ENCODE results near the gene FXYD4.
A peak's percentile ranks its signal among the peaks of the same experiment; 100 is the strongest.
"Not testable (repeated sequence)": the region's sequence is repeated elsewhere in the genome, so short reads cannot be mapped to it uniquely, and the experiment has no call there.

Gene FXYD4, protein sequence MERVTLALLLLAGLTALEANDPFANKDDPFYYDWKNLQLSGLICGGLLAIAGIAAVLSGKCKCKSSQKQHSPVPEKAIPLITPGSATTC

DNA sequence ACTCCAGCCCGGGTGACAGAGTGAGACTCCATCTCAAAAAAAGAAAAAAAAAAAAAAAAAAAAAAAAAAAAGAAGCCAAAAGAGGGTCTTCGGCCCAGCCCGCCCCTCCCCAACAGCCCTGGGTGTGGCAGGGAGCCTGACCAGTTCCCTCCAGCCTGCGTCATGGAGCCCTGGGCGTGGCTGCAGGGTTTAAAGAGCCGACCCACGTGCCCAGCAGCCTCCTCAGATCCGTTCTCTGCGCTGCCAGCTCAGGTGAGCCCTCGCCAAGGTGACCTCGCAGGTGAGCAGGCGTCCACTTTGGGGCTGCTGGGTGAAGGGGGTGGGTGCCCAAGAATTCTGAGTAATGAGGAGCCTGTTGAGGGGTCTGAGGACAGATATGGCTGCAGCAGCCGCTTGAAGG, at the start of gene FXYD4:
Gene FXYD4, plus strand, starts transcription at position 219 of the 400 bp plus-strand sequence. CDS start 2,111 bp downstream, outside the sequence.
- no peak within 1 kb of the TSS for H3K4me3 ChIP-seq (ENCODE audit: low read length)
- no peak for DNase-seq (ENCODE audit: low read depth)
- TF ChIP-seq, protein P1, sequence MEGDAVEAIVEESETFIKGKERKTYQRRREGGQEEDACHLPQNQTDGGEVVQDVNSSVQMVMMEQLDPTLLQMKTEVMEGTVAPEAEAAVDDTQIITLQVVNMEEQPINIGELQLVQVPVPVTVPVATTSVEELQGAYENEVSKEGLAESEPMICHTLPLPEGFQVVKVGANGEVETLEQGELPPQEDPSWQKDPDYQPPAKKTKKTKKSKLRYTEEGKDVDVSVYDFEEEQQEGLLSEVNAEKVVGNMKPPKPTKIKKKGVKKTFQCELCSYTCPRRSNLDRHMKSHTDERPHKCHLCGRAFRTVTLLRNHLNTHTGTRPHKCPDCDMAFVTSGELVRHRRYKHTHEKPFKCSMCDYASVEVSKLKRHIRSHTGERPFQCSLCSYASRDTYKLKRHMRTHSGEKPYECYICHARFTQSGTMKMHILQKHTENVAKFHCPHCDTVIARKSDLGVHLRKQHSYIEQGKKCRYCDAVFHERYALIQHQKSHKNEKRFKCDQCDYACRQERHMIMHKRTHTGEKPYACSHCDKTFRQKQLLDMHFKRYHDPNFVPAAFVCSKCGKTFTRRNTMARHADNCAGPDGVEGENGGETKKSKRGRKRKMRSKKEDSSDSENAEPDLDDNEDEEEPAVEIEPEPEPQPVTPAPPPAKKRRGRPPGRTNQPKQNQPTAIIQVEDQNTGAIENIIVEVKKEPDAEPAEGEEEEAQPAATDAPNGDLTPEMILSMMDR (conservative IDR thresholded peaks at IDR 0.05; ENCODE audit: low read depth, low read length) = no peak

DNA sequence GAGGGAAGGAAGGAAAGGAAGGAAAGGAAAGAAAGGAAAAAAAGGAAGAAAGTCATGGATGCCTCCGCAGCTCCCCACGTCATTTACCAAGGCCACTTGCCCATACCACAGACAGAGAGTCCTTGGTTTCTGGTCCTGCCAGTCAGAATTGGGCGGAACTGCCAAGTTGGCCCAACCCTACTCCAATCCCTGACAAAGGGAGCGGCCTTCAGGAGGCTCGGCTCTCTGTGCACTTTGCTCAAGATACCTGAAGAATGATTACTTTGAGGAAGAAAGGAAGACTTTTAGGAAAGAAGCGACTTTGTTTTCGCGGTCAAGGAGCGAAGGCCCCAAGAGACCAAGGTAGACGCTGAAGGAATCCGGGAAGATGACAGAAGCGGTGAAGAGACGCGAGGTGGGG, 49.1 kb upstream of the FXYD4 start:
- DNase-seq (ENCODE audit: low read depth) = no peak
- peak overlapping the region; percentile 42 for H3K4me3 ChIP-seq (ENCODE audit: low read length)
- TF ChIP-seq, protein P1 (conservative IDR thresholded peaks at IDR 0.05; ENCODE audit: low read depth, low read length) = no peak

DNA sequence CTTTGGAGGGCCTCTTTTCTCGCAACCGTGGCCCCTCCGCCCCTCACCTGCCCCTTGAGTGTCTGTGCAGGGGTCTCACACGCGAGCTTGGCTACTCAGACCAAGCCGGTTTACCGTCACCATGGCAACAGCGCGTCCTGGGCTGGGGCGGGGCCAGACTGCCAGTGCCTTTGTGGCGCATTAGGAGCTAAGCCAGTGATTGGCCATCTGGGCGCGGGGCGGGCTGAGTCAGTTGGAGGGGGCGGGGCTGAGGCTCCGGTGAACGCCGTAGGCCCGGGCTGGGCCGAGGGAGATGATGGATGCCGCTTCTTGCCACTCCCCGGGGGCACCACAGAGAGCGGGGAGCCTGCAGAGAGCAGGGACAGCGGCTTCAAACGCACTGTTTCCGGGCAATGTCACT, 48.7 kb upstream of the FXYD4 start:
- TF ChIP-seq, protein P1 (conservative IDR thresholded peaks at IDR 0.05; ENCODE audit: low read depth, low read length) = no peak
- peak; percentile 54 for DNase-seq (ENCODE audit: low read depth)
- peak overlapping the region; percentile 42 for H3K4me3 ChIP-seq (ENCODE audit: low read length)

DNA sequence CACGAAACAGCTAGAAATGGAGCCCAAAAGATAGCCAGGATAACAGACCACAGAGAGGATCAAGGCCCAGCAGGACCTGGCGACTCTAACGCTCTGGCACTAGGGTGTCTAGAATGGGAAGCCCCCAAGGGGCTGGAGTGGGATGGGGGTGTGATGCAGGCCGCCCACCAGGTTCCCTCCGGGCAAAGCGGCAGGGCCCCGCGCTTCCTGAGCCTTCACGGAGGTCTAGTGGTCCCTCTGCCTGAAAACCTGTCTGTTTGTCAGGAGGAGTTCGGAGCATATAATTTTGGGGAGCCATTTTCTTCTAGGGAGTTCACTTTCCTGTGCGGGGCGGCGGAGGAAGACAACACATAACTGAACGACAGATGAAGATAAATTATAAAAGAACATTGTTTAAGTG, 48.2 kb upstream of the FXYD4 start:
- H3K4me3 ChIP-seq (ENCODE audit: low read length) = peak overlapping the region; percentile 42
- TF ChIP-seq, protein P1 (conservative IDR thresholded peaks at IDR 0.05; ENCODE audit: low read depth, low read length) = no peak

DNA sequence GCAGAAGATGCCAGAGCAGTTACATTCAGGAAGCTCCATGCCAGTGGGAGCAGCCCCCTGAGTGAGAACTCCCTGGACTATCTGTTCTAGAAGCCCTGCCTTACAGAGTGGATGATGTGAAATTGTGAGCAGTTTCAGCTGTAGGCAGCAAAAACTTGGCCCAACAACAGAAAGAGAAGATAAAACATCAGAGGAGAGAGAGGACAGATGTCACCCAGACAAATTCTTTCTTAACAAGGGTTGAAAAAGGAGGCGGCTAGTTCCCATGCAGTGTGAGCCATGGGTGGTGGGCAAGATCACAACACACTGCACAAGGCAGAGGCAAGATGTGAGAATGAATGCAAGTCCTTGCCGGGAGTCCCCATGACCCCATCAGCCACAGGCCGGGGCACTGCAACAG, 46.6 kb upstream of the FXYD4 start:
- no peak overlapping the region for H3K4me3 ChIP-seq (ENCODE audit: low read length)
- no peak for DNase-seq (ENCODE audit: low read depth)
- TF ChIP-seq, protein P1 (conservative IDR thresholded peaks at IDR 0.05; ENCODE audit: low read depth, low read length) = no peak

More for the DNA sequence above, 48.2 kb upstream of the FXYD4 start:
- DNase-seq (ENCODE audit: low read depth) = no peak

DNA sequence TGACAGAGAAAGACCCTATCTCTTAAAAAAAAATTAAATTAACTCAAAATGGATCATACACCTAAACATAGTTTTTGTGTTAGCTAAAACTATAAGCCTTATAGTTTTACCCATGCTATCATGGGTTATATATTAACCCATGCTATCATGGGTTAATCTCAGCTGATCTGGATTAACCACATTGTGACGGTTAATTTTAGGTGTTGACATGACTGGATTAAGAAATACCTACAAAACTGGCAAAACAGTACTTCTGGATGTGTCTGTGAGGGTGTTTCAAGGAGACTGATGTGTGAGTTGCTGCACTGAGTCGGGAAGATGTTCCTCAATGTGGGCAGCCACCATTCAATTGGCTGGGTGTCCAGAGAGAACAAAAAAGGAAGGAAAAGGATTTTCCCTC, 44.3 kb upstream of the FXYD4 start:
- no peak overlapping the region for H3K4me3 ChIP-seq (ENCODE audit: low read length)
- TF ChIP-seq, protein P1 (conservative IDR thresholded peaks at IDR 0.05; ENCODE audit: low read depth, low read length) = no peak
- DNase-seq (ENCODE audit: low read depth) = no peak

DNA sequence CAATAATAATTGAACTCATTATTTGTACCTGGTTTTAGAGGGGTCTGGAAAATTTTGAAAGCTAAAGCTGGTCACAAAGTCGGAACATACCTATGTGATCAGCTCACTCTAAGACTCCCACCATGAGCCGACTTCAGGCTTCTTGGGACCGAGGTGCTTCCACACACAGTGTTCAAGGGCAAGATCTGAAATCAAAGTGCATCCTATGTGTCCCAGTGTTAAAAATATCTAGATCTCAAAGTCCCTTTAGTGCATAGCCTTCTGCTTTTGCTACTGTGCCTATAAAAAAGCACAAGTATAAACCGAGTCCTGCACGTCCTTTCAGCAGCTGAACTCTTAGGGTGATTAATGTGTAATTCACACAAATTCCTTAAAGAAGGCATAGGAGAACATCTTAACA, 43.5 kb upstream of the FXYD4 start:
- no peak for DNase-seq (ENCODE audit: low read depth)
- TF ChIP-seq, protein P1 (conservative IDR thresholded peaks at IDR 0.05; ENCODE audit: low read depth, low read length) = no peak
- no peak overlapping the region for H3K4me3 ChIP-seq (ENCODE audit: low read length)

DNA sequence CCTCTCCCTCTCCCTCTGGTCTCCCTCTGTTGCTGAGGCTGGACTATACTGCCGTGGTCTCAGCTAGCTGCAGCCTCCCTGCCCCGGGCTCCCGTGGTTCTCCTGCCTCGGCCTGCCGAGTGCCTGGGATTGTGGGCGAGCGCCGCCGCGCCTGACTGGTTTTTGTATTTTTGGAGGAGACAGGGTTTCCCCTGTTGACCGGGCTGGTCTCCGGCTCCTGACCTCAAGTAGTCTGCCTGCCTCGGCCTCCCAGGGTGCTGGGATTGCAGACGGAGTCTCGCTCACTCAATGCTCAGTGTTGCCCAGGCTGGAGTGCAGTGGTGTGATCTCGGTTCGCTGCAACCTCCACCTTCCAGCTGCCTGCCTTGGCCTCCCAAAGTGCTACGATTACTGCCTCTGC, 42.6 kb upstream of the FXYD4 start:
- H3K4me3 ChIP-seq (ENCODE audit: low read length); DNase-seq (ENCODE audit: low read depth): not testable (repeated sequence)

DNA sequence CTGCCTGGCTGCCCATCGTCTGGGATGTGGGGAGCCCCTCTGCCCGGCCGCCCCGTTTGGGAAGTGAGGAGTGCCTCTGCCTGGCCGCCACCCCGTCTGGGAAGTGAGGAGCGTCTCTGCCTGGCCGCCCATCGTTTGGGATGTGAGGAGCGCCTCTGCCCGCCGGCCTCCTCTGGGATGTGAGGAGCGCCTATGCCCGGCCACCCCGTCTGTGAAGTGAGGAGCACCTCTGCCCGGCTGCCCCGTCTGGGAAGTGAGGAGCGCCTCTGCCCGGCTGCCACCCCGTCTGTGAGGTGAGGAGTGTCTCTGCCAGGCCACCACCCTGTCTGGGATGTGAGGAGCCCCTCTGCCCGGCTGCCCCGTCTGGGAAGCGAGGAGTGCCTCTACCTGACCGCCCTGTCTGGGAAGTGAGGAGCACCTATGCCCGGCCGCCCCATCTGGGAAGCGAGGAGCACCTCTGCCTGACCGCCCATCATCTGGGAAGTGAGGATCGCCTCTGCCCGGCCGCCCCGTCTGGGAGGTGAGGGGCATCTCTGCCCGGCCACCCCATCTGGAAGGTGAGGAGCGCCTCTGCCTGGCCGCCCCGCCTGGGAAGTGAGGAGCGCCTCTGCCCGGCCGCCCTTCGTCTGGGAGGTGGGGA, 42.1 kb upstream of the FXYD4 start:
- DNase-seq (ENCODE audit: low read depth); H3K4me3 ChIP-seq (ENCODE audit: low read length): not testable (repeated sequence)

DNA sequence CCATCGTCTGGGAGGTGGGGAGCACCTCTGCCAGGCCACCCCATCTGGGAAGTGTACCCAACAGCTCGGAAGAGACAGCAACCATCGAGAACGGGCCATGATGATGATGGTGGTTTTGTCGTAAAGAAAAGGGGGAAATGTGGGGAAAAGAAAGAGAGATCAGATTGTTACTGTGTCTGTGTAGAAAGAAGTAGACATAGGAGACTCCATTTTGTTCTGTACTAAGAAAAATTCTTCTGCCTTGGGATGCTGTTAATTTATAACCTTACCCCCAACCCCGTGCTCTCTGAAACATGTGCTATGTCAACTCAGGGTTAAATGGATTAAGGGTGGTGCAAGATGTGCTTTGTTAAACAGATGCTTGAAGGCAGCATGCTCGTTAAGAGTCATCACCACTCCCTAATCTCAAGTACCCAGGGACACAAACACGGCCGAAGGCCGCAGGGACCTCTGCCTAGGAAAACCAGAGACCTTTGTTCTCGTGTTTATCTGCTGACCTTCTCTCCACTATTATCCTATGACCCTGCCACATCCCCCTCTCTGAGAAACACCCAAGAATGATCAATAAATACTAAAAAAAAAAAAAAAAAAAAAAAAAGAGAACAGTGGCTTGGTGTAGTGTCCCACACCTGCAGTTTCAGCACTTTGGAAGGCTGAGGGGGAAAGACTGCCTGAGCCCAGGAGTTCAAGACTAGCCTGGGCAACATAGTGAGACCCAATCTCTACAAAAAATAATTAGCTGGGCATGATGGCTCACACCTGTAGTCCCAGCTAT, 41.2 kb upstream of the FXYD4 start:
- not testable (repeated sequence) for DNase-seq (ENCODE audit: low read depth)

More for the DNA sequence above, 41.2 kb upstream of the FXYD4 start:
- H3K4me3 ChIP-seq (ENCODE audit: low read length) = not testable (repeated sequence)

Measured in retinal pigment epithelial cell (primary cell).